ENCODE data around the gene SCNN1A. TPM values are rescaled to one million over a fixed set of nuclear protein-coding genes. Genes with fewer than 3 reads are reported as not detected.

SCNN1A gene
- total and polyA plus RNA-seq, 2 of the 13 experiments (the other 11 are each of a cell fraction or from before 2014, with no cell fraction given), result 1.5 to 14.6 TPM

DNA sequence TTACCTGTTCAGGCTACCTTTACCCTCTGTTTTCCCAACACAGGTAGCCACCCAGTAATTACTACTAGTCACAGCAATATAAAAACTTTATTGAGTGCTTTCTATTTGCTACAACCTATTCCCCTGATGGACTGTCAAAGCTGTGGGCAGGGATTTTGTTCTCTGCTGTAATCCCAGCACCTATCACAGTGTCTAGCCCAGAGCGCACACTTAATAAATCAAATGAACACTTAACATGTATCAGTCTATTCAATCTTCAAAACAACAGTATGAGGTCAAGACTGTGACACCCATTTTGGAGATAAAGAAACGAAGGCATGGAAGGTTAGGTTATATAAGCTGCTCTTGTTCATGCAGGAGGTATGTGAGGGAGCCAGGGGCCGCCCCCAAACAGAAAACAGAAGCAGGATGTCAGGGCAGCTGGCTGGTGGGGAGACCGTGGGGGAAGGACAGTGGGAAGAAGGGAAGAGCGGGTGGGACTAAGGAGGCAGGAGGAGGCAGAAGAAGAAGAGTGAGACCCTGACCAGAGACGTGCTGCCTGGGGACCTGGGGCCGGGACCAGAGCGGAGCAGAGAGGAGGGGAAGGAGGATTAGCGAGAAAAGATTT is 35.2 kb downstream of the SCNN1A start (continued):
- TF ChIP-seq FIP1L1 (IDR thresholded peaks at IDR 0.05; ENCODE audit: borderline replicate concordance, insufficient read depth, low read depth, low read length) (no peak), RFXANK (CRISPR knock-in tag; IDR thresholded peaks at IDR 0.05) (no peak), ZNF337 (CRISPR knock-in tag; IDR thresholded peaks at IDR 0.05; ENCODE audit: borderline replicate concordance, low read depth) (no peak), NFYB (CRISPR knock-in tag; IDR thresholded peaks at IDR 0.05) (no peak), ZNF180 (CRISPR knock-in tag; IDR thresholded peaks at IDR 0.05; ENCODE audit: borderline replicate concordance, low read depth) (no peak), ZNF564 (CRISPR knock-in tag; IDR thresholded peaks at IDR 0.05) (no peak), FOXA1 (IDR thresholded peaks at IDR 0.05) (no peak), FOXA1 (CRISPR knock-in tag; IDR thresholded peaks at IDR 0.05) (no peak), ZFYVE20 (CRISPR knock-in tag; IDR thresholded peaks at IDR 0.05; ENCODE audit: borderline replicate concordance, low read depth) (no peak), TEAD3 (CRISPR knock-in tag; optimal IDR thresholded peaks at IDR 0.05; ENCODE audit: borderline replicate concordance) (peak; percentile 16), SIN3A (IDR thresholded peaks at IDR 0.05; ENCODE audit: borderline replicate concordance, low read depth, low read length) (0 out of 2 replicates have a peak, but pooled peaks have one; percentile 17), ZSCAN22 (CRISPR knock-in tag; IDR thresholded peaks at IDR 0.05) (no peak), CC2D1A (CRISPR knock-in tag; IDR thresholded peaks at IDR 0.05) (no peak), MED1 (CRISPR knock-in tag; IDR thresholded peaks at IDR 0.05) (no peak), ZNF607 (CRISPR knock-in tag; IDR thresholded peaks at IDR 0.05; ENCODE audit: borderline replicate concordance) (0 out of 2 replicates have a peak, but pooled peaks have one; percentile 39), ZNF652 (CRISPR knock-in tag; IDR thresholded peaks at IDR 0.05; ENCODE audit: borderline replicate concordance, low read depth) (no peak; the same call in 1 of the 2 replicates), KLF16 (CRISPR knock-in tag; IDR thresholded peaks at IDR 0.05) (no peak), POLR2A (IDR thresholded peaks at IDR 0.05; ENCODE audit: insufficient read depth in 1 of 2, low read depth in 2 of 2, low read length in 2 of 2) (no peak), ESRRA (CRISPR knock-in tag; IDR thresholded peaks at IDR 0.05; ENCODE audit: low read depth) (no peak), KAT7 (CRISPR knock-in tag; IDR thresholded peaks at IDR 0.05; ENCODE audit: borderline replicate concordance) (0 out of 2 replicates have a peak, but pooled peaks have one; percentile 20)
- TF ChIP-seq, protein P1, sequence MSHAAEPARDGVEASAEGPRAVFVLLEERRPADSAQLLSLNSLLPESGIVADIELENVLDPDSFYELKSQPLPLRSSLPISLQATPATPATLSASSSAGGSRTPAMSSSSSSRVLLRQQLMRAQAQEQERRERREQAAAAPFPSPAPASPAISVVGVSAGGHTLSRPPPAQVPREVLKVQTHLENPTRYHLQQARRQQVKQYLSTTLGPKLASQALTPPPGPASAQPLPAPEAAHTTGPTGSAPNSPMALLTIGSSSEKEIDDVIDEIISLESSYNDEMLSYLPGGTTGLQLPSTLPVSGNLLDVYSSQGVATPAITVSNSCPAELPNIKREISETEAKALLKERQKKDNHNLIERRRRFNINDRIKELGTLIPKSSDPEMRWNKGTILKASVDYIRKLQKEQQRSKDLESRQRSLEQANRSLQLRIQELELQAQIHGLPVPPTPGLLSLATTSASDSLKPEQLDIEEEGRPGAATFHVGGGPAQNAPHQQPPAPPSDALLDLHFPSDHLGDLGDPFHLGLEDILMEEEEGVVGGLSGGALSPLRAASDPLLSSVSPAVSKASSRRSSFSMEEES (CRISPR knock-in tag; IDR thresholded peaks at IDR 0.05), result no peak
- TF ChIP-seq, protein P2, sequence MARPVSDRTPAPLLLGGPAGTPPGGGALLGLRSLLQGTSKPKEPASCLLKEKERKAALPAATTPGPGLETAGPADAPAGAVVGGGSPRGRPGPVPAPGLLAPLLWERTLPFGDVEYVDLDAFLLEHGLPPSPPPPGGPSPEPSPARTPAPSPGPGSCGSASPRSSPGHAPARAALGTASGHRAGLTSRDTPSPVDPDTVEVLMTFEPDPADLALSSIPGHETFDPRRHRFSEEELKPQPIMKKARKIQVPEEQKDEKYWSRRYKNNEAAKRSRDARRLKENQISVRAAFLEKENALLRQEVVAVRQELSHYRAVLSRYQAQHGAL (CRISPR knock-in tag; IDR thresholded peaks at IDR 0.05; ENCODE audit: not compliant biosample characterization), result no peak
- TF ChIP-seq, protein P3, sequence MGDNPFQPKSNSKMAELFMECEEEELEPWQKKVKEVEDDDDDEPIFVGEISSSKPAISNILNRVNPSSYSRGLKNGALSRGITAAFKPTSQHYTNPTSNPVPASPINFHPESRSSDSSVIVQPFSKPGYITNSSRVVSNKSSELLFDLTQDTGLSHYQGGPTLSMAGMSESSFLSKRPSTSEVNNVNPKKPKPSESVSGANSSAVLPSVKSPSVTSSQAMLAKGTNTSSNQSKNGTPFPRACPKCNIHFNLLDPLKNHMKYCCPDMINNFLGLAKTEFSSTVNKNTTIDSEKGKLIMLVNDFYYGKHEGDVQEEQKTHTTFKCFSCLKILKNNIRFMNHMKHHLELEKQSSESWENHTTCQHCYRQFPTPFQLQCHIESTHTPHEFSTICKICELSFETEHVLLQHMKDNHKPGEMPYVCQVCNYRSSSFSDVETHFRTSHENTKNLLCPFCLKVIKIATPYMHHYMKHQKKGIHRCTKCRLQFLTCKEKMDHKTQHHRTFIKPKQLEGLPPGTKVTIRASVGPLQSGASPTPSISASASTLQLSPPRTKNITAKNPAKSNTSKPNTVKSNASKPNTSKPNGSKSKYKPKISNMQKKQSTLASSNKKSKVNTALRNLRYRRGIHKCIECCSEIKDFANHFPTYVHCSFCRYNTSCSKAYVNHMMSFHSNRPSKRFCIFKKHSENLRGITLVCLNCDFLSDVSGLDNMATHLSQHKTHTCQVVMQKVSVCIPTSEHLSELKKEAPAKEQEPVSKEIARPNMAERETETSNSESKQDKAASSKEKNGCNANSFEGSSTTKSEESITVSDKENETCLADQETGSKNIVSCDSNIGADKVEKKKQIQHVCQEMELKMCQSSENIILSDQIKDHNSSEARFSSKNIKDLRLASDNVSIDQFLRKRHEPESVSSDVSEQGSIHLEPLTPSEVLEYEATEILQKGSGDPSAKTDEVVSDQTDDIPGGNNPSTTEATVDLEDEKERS (CRISPR knock-in tag; IDR thresholded peaks at IDR 0.05), result no peak

Measured in HepG2 (cell line).